HG03432 (cell line): ENCODE results near the gene ARF4.
A peak's percentile ranks its signal among the peaks of the same experiment; 100 is the strongest.

ENCODE experiments used
- ATAC-seq: cut with Tn5 transposase; IDR thresholded peaks from one replicate; pipeline ENCODE4 v1.9.1; 2021; ENCODE audit warnings: mild to moderate bottlenecking, moderate library complexity; ENCODE audit not compliant: unreplicated experiment

Gene ARF4

DNA sequence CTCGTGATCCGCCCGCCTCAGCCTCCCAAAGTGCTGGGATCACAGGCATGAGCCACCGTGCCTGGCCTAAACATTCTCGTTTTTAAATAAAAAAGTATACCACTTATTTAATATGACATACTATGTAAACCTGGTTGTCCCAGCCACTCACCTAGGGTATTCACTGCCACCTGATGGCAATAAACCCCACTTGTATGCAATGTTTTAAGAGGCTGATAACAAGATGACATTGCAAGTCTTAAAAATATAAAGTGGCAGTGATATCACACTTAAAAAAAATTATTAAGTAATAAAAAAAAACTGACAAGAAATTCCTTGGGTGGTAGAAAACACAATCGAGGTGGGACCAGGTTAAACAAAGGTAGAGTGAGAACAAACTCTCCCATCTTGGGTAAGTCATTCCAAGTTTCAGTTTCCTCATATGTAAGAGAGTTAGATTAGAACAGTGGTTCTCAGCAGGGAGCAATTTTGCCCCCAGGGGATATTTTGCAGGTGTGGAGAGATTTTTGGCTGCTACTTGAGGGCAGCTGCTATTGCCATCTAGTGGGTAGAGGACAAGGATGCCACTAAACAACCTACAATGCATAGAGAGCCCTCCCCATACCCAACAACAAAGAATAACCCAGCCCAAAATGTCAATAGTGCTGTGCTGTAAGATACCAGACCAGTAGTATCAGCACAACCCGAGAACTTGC, 14.5 kb downstream of the ARF4 start:
- ATAC-seq, result no peak

DNA sequence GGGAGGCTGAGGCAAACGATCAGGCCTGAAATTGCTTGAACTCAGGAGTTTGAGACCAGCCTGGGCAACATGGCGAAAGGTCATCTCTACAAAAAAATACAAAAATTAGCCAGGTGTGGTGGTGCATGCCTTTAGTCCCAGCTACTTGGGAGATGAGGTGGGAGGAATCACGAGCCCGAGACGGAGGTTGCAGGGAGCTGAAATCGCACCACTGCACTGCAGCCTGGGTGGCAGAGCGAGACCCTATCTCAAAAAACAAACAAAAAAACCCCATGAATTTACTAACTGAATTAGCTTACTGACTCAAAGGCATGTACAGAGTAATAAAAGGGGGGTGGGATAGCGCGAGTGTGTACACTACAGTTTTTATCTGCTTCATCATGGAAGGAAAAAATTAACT, 19.3 kb downstream of the ARF4 start:
- no peak for ATAC-seq

DNA sequence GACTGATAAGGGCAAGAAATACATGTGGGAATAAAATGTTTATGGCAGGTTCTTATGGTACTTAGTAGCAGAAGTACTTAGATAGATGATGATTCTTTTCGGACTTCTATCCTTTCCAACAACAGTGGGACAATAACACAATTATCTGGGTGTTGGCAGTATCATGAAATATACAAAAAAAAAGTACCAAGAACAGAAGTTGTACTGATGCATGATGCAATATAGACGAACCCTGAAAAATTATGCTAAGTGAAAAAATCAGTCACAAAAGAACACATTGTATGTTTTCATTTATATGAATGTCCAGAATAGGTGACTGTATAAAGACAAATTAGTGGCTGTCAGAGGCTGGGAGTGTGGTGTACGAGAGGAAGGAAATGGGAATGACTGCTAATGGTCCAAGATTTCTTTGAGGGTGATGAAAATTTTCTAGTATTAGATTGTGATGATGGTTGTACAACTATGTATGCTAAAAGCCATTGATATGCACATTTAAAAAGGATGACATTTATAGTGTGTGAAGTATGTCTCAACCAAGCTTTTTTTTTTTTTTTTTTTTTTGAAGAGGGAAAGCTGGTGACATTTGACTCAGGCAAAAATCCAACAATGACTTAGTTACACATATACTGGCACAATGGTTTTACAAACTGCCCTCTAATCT, 21.0 kb downstream of the ARF4 start:
- no peak for ATAC-seq

DNA sequence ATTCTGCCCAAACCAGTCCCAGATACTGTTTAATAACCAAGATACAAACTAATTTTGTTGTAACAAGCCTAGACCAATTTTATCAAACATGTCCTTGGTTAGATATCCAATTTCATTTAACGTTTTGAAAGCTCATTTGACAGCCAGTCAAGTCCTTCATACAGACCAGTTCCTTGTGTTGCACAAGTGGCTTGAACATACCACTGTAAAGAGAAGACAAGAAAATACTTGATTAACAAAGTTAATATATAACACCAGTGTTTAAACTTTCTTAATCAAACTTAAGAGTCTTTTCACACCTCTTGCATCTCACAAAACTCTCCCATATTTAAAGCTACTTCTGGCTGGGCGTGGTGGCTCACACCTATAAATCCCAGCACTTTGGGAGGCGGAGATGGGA, 25.0 kb downstream of the ARF4 start:
- ATAC-seq, result no peak

DNA sequence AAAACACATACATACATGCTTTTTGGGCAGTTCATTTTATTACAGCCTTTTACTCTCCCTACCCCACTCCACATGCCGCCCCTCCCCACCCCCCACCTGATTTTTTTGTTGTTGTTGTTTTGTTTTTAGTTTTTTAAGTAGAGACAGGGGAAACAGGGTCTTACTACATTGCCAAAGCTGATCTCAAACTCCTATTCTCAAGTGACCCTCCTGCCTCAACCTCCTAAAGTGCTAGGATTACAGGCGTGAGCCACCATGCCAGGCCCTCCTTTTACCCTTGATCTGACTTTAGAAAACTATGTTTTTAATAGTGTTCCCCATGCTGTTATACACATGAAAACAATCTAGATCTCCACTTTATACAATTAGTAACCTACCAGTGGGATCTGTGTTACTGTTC, 26.3 kb downstream of the ARF4 start:
- ATAC-seq, result no peak

DNA sequence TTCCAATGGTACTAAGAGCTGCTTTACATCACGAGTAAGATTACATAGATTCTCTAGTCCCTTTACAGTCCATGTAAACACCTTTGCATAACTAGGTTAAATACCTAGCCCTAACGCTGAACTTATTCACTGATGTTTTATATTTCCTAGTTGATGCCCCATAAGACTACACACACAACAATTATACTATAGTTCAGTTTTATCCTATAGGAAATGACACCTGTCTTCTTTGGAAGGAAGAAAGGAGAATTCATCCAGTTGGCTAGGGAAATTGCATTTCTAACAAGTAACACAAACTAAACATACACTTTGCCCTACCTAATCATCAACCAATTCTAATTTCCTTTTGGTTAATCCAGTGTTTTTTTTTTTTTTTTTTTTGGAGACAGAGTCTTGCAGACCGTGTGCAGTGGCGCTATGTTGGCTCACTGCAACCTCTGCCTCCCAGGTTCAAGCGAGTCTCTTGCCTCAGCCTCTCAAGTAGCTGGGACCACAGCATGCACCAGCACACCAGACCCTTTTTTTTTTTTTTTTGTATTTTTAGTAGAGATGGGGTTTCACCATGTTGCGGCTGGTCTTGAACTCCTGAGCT, 27.2 kb downstream of the ARF4 start:
- no peak for ATAC-seq

DNA sequence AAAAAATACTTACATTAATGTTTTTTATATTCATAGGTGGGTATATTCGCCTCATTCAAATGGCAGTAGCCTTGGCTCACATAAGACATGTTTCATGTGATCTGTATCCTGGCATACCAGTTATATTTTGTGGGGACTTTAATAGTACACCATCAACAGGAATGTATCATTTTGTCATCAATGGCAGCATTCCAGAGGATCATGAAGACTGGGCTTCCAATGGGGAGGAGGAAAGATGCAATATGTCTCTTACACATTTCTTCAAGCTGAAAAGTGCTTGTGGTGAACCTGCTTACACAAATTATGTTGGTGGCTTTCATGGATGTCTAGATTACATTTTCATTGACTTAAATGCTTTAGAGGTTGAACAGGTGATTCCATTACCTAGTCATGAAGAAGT, 37.6 kb downstream of the ARF4 start:
- ATAC-seq, result no peak

DNA sequence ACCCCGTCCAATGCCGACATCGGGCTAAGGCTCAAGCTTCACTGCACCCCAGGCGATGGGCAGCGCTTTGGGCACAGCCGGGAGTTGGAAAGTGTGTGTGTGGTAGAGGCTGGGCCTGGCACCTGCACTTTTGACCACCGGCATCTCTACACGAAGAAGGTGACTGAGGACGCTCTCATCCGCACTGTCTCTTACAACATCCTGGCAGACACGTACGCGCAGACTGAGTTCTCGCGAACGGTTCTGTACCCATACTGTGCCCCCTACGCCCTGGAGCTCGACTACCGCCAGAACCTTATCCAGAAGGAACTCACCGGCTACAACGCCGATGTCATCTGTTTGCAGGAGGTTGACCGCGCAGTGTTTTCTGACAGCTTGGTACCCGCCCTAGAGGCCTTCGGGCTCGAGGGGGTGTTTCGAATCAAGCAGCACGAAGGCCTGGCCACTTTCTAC, 40.0 kb downstream of the ARF4 start:
- ATAC-seq, result peak; percentile 12

DNA sequence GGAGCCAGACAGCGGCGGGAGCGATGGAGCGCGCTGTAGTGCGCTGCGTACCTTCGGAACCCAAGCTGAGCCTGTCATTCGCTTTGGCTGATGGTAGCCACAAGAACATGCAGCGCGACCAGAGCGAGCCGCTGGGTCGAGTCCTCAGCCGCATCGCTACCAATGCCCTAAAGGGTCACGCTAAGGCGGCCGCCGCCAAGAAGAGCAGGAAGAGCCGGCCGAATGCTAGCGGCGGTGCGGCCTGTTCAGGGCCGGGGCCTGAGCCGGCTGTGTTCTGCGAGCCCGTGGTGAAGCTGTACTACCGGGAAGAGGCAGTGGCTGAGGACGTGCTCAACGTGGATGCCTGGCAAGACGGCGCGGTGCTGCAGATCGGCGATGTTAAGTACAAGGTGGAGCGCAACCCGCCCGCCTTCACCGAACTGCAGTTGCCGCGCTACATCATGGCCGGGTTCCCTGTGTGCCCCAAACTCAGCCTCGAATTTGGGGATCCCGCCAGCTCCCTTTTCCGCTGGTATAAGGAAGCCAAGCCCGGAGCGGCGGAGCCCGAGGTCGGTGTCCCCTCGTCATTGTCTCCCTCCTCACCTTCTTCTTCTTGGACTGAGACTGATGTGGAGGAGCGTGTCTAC, 40.6 kb downstream of the ARF4 start:
- peak; percentile 38 for ATAC-seq

DNA sequence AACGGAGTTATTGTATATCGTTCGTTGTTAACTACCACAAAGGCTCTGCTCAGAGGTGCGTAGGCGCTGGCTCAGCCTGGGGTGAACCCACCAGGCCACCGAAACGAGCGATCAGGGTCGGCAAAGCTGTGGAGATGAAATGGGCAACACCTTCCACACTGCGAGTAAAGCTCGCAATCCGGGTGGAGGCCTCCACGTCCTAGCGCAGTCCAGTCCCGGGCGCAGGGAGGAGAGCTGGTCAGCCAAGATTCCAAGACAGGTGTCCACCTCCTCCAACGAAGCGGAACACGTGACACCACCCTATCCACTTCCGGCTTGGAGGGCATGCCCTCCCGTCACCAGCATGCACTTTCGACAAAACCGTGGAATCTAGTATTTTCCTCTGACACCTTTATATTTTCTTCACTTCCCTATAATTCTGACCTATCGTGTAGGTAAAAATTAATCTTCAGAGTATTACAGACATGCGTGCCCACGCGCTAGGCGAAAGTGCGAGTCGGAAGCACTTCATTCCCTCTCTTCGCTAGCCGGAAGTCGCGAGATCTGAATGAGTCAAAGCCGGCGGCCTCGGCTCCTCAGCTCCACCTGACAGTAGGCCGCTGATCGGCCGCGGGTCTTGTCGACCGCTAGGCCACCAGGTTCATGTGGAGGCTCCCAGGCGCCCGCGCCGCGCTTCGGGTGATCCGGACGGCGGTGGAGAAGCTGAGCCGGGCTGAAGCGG, 41.2 kb downstream of the ARF4 start, which contains the start of gene PDE12:
TSS of gene PDE12 (plus strand) at position 537 of the 721 bp plus-strand sequence. CDS start at position 643, 106 bp downstream.
- ATAC-seq, result peak; percentile 87

DNA sequence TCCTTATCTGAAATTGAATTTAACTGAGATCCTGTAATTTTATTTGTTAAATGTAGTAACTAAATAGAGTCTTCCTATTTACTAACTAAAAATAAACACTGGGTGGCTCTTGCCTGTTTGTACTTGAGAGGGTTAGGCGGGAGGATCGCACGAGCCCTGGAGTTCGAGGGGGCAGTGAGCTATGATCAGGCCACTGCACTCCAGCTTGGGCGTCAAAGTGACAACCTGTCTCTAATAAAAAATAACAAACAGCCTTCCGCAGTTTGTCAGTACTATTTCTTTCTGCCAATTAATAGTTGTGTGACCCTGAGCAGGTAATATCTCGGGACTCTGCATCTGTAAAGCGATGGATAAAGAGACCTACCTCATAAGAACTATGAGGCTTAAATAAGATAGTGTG, 41.8 kb downstream of the ARF4 start:
- no peak for ATAC-seq

DNA sequence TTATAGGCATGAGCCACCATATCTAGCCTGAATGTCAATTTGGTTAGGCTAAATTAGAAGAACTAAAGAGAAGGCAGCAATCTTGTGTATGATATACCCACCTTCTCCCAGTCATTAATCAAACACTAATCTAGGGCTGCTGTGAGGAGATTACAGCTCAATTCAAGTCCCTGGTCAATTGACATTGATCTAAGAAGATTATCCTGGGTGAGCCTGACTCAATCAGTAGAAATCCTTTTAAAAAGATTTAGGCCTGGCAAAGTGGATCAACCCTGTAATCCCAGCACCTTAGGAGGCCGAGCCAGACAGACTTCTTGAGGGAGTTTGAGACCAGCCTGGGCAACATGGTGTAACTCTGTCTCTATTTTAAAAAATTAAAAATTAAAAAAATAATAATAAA, 50.5 kb downstream of the ARF4 start:
- no peak for ATAC-seq

DNA sequence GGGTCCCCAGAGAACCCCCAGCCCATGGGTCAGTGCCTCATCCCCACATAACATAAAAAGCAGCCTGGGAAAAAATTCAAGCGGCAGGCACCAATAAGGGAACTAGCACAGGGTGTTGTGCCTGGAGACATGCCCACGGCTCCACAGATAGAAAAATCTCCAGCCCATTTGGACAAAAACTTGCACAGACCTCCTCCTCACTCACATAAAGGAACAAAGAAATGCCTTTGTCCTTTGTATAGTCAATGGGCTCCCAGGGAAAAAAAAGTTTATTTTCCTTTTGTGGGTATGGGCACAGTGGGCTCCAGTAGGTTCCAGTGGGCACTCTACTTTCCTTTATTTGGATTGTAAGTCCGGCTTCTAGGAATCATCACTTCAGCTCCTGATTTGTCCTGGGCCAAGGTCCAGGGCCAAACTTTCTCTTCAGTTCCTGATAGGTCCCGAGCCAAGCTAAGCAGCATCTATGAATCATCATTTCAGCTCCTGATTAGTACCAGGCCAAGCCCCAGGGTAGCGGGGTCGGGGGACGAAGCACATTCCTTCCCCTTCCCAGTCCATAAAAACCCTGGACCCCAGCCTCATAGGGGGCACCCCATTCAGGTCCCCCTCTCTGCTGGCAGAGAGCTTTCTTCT, 51.4 kb downstream of the ARF4 start:
- ATAC-seq, result no peak

DNA sequence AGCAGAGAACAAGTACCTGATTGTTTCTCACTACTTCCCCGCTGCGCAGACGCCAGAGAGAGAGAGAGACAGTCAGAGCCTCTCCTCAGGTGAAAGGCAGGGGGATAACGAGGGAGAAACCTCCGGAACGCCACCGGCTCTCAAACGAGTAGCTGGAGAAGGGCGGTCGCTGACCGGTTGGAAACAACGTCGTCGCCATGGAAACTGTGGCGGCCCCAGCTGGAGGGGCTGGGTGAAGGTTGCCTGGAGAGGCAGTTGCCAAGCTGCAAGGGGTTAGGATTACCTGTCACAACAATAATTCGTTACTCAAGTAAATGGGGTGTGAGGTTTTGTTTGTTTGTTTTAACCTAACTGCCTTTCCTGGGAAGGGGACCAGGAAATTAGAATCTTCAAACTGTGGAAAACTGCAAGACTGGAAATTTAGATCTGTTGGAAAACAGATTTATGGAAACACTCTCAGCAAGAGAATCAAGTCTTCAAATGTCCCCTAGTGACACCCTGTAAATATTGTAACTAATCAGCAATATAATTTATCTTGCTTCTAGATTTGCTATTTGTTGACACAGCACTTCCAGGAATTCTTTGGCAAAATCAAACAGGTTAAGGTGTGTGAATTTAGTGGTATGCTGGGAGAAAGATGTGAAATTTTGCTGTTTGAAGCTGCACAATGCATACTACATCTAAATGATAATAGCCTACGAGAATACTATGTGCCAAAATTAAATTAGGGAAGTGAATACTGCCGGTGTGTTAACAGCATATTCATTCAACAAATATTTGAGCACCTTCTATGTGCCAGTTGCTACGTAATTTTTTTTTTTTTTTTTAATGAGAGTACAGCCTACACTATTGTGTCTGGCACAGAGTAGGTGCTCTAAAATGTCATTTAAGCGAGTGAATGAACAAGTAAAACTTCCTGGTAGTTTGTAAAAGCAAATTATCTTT, 52.7 kb downstream of the ARF4 start, which contains the start of gene DNAH12:
TSS of gene DNAH12 (minus strand) at position 164 of the 945 bp plus-strand sequence. CDS start 1,474 bp downstream, outside the sequence.
- no peak for ATAC-seq

DNA sequence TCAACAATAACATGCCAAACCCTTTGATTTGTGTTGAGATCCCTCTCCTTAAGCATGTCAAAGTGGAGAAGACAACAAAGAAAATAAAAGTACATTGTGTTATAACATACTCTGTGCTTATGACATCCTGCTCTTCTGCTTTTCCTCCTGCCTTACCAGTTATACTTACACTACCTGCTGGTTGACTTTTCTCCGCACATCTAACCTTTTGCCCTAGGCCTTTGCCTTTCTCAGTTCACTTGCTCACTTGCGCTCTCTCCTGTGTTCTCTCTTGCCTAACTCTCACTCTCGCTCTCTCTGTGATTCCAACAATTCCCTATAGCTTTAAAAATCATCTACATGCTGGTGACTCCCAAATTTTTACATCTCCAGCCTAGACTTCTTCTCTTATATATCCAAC, 58.7 kb downstream of the ARF4 start:
- no peak for ATAC-seq

DNA sequence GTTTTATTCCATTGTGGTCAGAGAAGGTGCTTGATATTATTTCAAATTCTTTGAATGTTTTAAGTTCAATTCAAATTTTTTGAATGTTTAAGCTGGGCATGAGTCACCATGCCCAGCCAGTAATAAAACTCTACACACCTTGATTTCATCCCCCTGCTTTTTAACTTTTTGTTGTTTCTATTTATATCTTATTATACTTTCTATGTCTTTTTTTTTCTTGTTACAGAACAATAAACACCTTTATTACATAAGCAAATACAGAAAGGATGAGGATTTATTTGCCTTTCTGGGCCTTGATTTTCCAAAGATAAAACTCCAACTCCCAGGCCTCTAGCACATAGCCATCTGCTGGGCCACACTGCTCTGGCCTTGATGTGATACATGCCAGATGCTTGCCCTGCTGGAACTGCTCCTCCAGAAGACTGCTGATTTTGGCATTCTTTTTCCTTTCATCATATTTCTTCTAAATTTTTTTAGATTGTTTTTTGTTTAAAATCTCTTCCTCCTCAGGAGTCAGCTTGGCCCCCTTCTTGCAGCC, 67.0 kb downstream of the ARF4 start:
- no peak for ATAC-seq
